Heart left ventricle (tissue), 13 donors: ENCODE data around the gene COPRS.

Source experiments
- CTCF ChIP-seq, 12 donors: fragments of 200-600 bp; sonication (generic) in 4 of 12; IDR thresholded peaks; one replicate each; pipeline versions ENCODE4 v1.5.0 to v1.8.0; 2018 to 2022; ENCODE audit warnings: antibody characterized with exemption in 12 of 12, mild to moderate bottlenecking in 5 of 12
- POLR2A ChIP-seq, 2 donors: fragments of 450-650 bp; IDR thresholded peaks; one replicate each; pipeline ENCODE4 v1.6.1; 2017; ENCODE audit warnings: antibody characterized with exemption in 2 of 2, mild to moderate bottlenecking in 2 of 2, moderate library complexity in 2 of 2
- donor health status: ischemic (EF 13 %, LVEDD 7.1; RV severe dilation, severe dysfunction).
- donor health status: DM: no; HTN: yes; CAD: no.
- donor health status: DM: no; HTN: no; CAD: no.
- donor health status: ischemic (EF 25% LVEDD 6.9; RV normal size, moderate dysfunction).
- donor health status: ischemic (EF 25% LVEDD 5.7; RV mildly dilated, moderate dysfunction).
- donor health status: ischemic (EF 35%, LVEDD 5.7; RV mildly dilated, moderate dysfunction).
- donor health status: nonischemic (EF 11% LVEDD 7.7; RV severe dilation, severe dysfunction).
- donor health status: DM: yes; HTN: yes; CAD: no.
- donor health status: PGD.
- donor health status: ischemic (EF 29% LVEDD 5.4; RV normal size, mild dysfunction).
- donor health status: nonischemic (EF 23%, LVEDD 6.1; RV moderate dilation, normal function).

GRCh38 chr17:31880311-31880710 is 21.3 kb upstream of the COPRS start:
- no peak for TF ChIP-seq CTCF (IDR thresholded peaks at IDR 0.05)
- no peak for TF ChIP-seq POLR2A (IDR thresholded peaks at IDR 0.05)
